Natural killer cell (primary cell): ENCODE data around the gene TTC32. TPM values are rescaled to one million over a fixed set of nuclear protein-coding genes. Genes with fewer than 3 reads are reported as not detected.

ENCODE experiments used
- ATAC-seq, 3 donors: fragments of 150-1000 bp in 2 of 3; fragments of 200-7000 bp in 1 of 3; cut with Tn5 transposase; 1 replicate in 1 of 3; 2 replicates in 2 of 3; pipeline ENCODE4 v1.10.0; 2021; ENCODE audit warnings: mild to moderate bottlenecking in 2 of 3, moderate library complexity in 2 of 3
- DNase-seq, 2 donors: peaks; one replicate each; pipeline versions ENCODE4 v3.0.0 to v3.0.0-alpha.2; 2013 to 2021; ENCODE audit warnings: mixed read lengths in 1 of 2
- H3K27ac ChIP-seq: one replicate; pipeline ENCODE4 v1.5.1; 2013; ENCODE audit warnings: mild to moderate bottlenecking, low read length
- H3K27me3 ChIP-seq: one replicate; pipeline ENCODE4 v1.6.1; 2013; ENCODE audit warnings: low read length; ENCODE audit not compliant: control insufficient read depth, insufficient read depth
- H3K36me3 ChIP-seq: one replicate; pipeline ENCODE4 v1.6.1; 2013; ENCODE audit warnings: low read length; ENCODE audit not compliant: control insufficient read depth, insufficient read depth
- H3K4me1 ChIP-seq: one replicate; pipeline ENCODE4 v1.6.1; 2013; ENCODE audit warnings: low read length; ENCODE audit not compliant: control insufficient read depth, insufficient read depth
- H3K4me3 ChIP-seq: one replicate; pipeline ENCODE4 v1.5.1; 2013; ENCODE audit warnings: low read length
- H3K9me3 ChIP-seq: one replicate; pipeline ENCODE4 v1.6.1; 2013; ENCODE audit warnings: low read length; ENCODE audit not compliant: control insufficient read depth, insufficient read depth
- H3K27ac Mint-ChIP-seq, 2 donors: one replicate each; pipeline ENCODE4 v1.8.0; 2022; ENCODE audit warnings: mild to moderate bottlenecking in 2 of 2, mixed read lengths in 2 of 2, moderate library complexity in 1 of 2
- H3K27me3 Mint-ChIP-seq, 2 donors: one replicate each; pipeline ENCODE4 v1.8.0; 2022; ENCODE audit warnings: low read depth in 2 of 2, mixed read lengths in 2 of 2
- H3K36me3 Mint-ChIP-seq: one replicate; pipeline ENCODE4 v1.8.0; 2022; ENCODE audit warnings: mixed read lengths
- H3K4me1 Mint-ChIP-seq, 2 donors: one replicate each; pipeline ENCODE4 v1.8.0; 2022; ENCODE audit warnings: mixed read lengths in 2 of 2
- H3K4me3 Mint-ChIP-seq: one replicate; pipeline ENCODE4 v1.8.0; 2022; ENCODE audit warnings: mild to moderate bottlenecking, moderate library complexity, mixed read lengths
- H3K9me3 Mint-ChIP-seq, 2 donors: one replicate each; pipeline ENCODE4 v1.8.0; 2022; ENCODE audit warnings: mixed read lengths in 2 of 2
- WGBS: methylation state at CpG from one replicate; pipeline ENCODE4 v1.1.7; 2013; ENCODE audit warnings: missing lambda C conversion rate; ENCODE audit not compliant: insufficient coverage; 5-methylcytosine and 5-hydroxymethylcytosine counted together
- intact Hi-C: fragments of 100-400 bp; cut with micrococcal nuclease; formaldehyde crosslinking; loops from one replicate; pipeline ENCODE4 v1.14.2; 2022
- total RNA-seq, 4 donors: library from RNA; stranded (reverse); fragments of 120-200 nt in 1 of 4; gene quantifications; one replicate each; pipeline versions ENCODE4 v1.2.3 to v1.2.4, GENCODE V29; 2013 to 2022
- TF ChIP-seq, protein P1 (sequence below): fragments of 200-600 bp; IDR thresholded peaks from one replicate; pipeline ENCODE4 v1.8.0; 2022; ENCODE audit warnings: antibody characterized with exemption

The TTC32 gene
- total RNA-seq, 3 donors from 2014 or later (not counting 1 experiment from before 2014, with no cell fraction given), result 30.4 to 45.3 (median 37.2) TPM

DNA sequence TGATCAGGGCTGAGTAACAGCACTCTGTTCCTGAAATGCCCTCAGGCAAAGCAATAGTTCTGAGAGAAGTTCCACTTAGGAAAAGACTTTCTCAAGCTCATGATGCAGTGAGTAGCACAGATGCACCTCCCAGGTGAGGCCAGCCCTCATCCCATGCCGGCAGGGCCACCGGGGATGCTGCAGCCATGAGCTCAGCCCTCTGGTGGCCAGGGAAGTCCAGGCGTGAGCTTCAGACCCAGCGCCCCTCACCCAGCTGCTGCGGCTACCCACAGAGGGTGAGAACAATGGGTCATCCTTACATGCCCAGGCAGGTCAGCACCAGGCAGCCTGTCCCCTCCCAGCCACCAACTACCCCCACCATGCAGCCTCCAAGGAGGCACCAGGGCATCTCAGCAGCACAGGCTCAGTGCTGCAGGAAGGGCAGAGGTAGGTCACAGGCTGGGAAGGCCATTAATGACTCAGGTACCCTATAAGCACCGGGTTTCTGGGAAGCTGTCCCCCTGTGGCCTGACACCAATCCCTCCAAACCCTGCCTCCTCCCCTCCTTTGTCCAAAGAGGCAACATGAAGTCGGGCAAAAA, 50.6 kb downstream of the TTC32 start:
- Mint-ChIP-seq H3K4me1 (no peaks in the 10 kb centered on the region), H3K9me3 (no peaks in the 10 kb centered on the region), H3K36me3 (no peaks in the 10 kb centered on the region), H3K4me3 (no peak overlapping the region), H3K27me3 (peaks cover 3 to 7% of the 10 kb centered on the region in 2 donors), H3K27ac (no peak overlapping the region)
- DNase-seq (no peak), ATAC-seq (no peak)
- H3K9me3 ChIP-seq, result no peaks in the 10 kb centered on the region
- no peaks in the 10 kb centered on the region for H3K4me1 ChIP-seq
- no peak overlapping the region for H3K27ac ChIP-seq
- H3K36me3 ChIP-seq, result no peaks in the 10 kb centered on the region
- H3K27me3 ChIP-seq, result no peaks in the 10 kb centered on the region
- intact Hi-C loops, result no loop called here
- TF ChIP-seq, protein P1, sequence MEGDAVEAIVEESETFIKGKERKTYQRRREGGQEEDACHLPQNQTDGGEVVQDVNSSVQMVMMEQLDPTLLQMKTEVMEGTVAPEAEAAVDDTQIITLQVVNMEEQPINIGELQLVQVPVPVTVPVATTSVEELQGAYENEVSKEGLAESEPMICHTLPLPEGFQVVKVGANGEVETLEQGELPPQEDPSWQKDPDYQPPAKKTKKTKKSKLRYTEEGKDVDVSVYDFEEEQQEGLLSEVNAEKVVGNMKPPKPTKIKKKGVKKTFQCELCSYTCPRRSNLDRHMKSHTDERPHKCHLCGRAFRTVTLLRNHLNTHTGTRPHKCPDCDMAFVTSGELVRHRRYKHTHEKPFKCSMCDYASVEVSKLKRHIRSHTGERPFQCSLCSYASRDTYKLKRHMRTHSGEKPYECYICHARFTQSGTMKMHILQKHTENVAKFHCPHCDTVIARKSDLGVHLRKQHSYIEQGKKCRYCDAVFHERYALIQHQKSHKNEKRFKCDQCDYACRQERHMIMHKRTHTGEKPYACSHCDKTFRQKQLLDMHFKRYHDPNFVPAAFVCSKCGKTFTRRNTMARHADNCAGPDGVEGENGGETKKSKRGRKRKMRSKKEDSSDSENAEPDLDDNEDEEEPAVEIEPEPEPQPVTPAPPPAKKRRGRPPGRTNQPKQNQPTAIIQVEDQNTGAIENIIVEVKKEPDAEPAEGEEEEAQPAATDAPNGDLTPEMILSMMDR, result no peak
- 75% methylated on average over 7 of the region's 7 CpGs for WGBS
- no peak overlapping the region for H3K4me3 ChIP-seq

DNA sequence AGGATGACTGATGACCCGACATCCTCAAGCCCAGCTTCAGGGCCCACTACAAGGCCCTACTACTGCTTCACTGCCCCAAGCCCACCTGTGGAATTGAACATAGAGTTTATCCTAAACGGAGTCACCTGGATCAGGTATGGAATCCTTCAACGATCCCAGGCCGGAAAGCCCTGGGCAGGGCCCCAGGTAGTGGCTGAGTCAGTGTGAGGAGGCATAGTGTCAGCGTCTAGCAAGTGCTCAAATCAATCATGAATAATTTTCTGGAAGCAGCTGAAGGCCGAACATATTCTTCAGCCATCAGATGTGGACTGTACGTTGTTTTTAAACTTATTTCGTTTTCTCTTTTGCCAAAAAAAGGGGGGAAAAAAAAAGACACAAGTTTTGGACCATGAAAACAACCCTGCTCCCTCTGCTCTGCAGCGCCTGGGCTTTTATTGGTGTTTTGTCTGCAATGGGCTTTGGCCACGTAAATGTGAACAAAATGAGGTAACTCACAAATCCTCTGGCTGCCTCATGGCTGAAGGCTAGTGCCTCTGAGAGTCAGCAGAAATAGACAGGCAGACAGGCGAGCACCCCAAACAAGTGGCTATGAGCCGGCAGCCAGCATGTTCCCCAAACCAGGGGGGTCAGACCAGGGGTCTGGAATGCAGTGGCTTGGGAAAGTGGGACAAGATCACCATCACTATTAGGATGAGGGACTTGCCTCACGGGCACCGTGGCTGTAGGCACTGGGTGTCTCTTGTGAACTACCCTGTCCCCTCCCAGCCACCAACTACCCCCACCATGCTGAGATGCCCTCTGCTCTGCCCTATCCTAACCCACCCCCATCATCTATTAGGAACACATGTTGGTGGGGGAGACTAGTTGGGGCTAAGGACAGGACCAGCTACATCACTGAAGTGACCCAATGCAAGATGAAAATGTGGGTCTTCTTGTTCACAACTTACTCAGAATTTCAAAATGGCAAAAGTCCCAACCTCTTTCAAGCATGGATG, 51.4 kb downstream of the TTC32 start:
- H3K4me3 Mint-ChIP-seq, result no peak overlapping the region
- no peaks in the 10 kb centered on the region for H3K4me1 Mint-ChIP-seq
- no peak for ATAC-seq
- no peaks in the 10 kb centered on the region for H3K9me3 Mint-ChIP-seq
- Histone ChIP-seq H3K9me3 (no peaks in the 10 kb centered on the region), H3K4me1 (no peaks in the 10 kb centered on the region), H3K27ac (no peak overlapping the region), H3K4me3 (no peak overlapping the region), H3K27me3 (no peaks in the 10 kb centered on the region), H3K36me3 (no peaks in the 10 kb centered on the region)
- DNase-seq, result no peak
- H3K36me3 Mint-ChIP-seq, result no peaks in the 10 kb centered on the region
- no peak overlapping the region for H3K27ac Mint-ChIP-seq
- WGBS, result 89% methylated on average over 14 of the region's 14 CpGs
- TF ChIP-seq, protein P1, result no peak
- intact Hi-C loops, result no loop called here
- H3K27me3 Mint-ChIP-seq, result peaks cover 3 to 14% of the 10 kb centered on the region in 2 donors

DNA sequence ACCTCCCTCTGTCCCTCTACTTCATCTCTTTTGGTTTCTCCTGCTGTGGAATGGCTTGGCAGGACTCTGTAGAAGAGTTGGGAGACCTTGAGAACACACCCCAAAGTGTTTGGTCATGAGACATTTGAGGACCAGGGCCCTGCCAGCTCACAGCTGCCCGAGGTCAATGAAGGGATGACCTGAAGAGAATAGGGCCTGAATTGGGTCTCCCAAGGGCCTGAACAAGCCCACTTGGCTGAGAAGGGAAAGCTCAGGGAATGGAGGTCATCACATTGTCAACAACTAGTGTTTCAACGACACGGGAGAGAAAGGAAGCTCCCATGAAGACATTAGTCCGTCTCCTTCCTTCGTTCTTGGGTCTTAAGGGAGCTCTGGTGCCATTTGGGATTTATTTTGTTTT, 52.8 kb downstream of the TTC32 start:
- intact Hi-C loops, result no loop called here
- H3K4me3 Mint-ChIP-seq, result no peak overlapping the region
- no peak overlapping the region for H3K4me3 ChIP-seq
- no peaks in the 10 kb centered on the region for H3K4me1 ChIP-seq
- no peaks in the 10 kb centered on the region for H3K9me3 Mint-ChIP-seq
- H3K27ac Mint-ChIP-seq, result no peak overlapping the region
- DNase-seq (no peak), ATAC-seq (no peak)
- no peaks in the 10 kb centered on the region for H3K4me1 Mint-ChIP-seq
- no peaks in the 10 kb centered on the region for H3K9me3 ChIP-seq
- peaks cover 5 to 28% of the 10 kb centered on the region in 2 donors for H3K27me3 Mint-ChIP-seq
- 82% methylated on average over 5 of the region's 5 CpGs for WGBS
- TF ChIP-seq, protein P1, result no peak
- H3K27me3 ChIP-seq, result no peaks in the 10 kb centered on the region
- H3K36me3 Mint-ChIP-seq, result no peaks in the 10 kb centered on the region
- H3K27ac ChIP-seq, result no peak overlapping the region
- H3K36me3 ChIP-seq, result no peaks in the 10 kb centered on the region
